GM12872 (cell line): ENCODE results near the gene MID2.

Source experiments
- CTCF ChIP-seq: IDR thresholded peaks from 3 replicates; pipeline ENCODE4 v1.5.1; 2011; ENCODE audit warnings: low read depth, mild to moderate bottlenecking, low read length, moderate library complexity; ENCODE audit not compliant: insufficient read depth

The MID2 gene

GRCh38 chrX:107878106-107878505, 52.4 kb downstream of the MID2 start:
- no peak for TF ChIP-seq CTCF

GRCh38 chrX:107880054-107880610, 54.5 kb downstream of the MID2 start:
- TF ChIP-seq CTCF, result no peak

- peak; percentile 29; the same call in 2 of the 3 replicates for TF ChIP-seq CTCF
Measured at GRCh38 chrX:107894038-107894437, 68.4 kb downstream of the MID2 start.

- TF ChIP-seq CTCF, result no peak
Measured at GRCh38 chrX:107902721-107903120, 77.1 kb downstream of the MID2 start.

GRCh38 chrX:107905366-107905765, 79.7 kb downstream of the MID2 start:
- no peak for TF ChIP-seq CTCF

GRCh38 chrX:107924136-107924746, 98.6 kb downstream of the MID2 start:
- TF ChIP-seq CTCF, result no peak

GRCh38 chrX:107934262-107934661, 108.6 kb downstream of the MID2 start:
- no peak for TF ChIP-seq CTCF
